ENCODE data around the gene TENT4A. TPM values are rescaled to one million over a fixed set of nuclear protein-coding genes. Genes with fewer than 3 reads are reported as not detected.

The TENT4A gene
- total RNA-seq, 1 experiment from 2014 or later = 39.3 TPM

GRCh38 chr5:6785861-6786180 lies 72.6 kb downstream of the TENT4A start:
- no peak overlapping the region for H3K27ac ChIP-seq (ENCODE audit: low read length)
- H3K27me3 ChIP-seq (ENCODE audit: low read length) = peaks cover 4% of the 10 kb centered on the region; the same call in 1 of the 2 replicates
- H3K4me3 ChIP-seq (ENCODE audit: low read length) = no peak overlapping the region
- H4K20me1 ChIP-seq (ENCODE audit: low read length) = no peaks in the 10 kb centered on the region
- no peaks in the 10 kb centered on the region for H3K36me3 ChIP-seq (ENCODE audit: low read depth, low read length)
- H2AFZ ChIP-seq (ENCODE audit: low read length) = no peak overlapping the region
- no peaks in the 10 kb centered on the region for H3K9me3 ChIP-seq (ENCODE audit: low read length)
- ChIA-PET POLR2A (ENCODE audit: unreplicated experiment) (no interaction called here), CTCF (no interaction called here)
- TF ChIP-seq EZH2 (IDR thresholded peaks at IDR 0.05; ENCODE audit: low read length, unreplicated experiment) (no peak), EZH2phosphoT487 (IDR thresholded peaks at IDR 0.05; ENCODE audit: borderline replicate concordance, low read length) (no peak)
- TF ChIP-seq, protein P1, sequence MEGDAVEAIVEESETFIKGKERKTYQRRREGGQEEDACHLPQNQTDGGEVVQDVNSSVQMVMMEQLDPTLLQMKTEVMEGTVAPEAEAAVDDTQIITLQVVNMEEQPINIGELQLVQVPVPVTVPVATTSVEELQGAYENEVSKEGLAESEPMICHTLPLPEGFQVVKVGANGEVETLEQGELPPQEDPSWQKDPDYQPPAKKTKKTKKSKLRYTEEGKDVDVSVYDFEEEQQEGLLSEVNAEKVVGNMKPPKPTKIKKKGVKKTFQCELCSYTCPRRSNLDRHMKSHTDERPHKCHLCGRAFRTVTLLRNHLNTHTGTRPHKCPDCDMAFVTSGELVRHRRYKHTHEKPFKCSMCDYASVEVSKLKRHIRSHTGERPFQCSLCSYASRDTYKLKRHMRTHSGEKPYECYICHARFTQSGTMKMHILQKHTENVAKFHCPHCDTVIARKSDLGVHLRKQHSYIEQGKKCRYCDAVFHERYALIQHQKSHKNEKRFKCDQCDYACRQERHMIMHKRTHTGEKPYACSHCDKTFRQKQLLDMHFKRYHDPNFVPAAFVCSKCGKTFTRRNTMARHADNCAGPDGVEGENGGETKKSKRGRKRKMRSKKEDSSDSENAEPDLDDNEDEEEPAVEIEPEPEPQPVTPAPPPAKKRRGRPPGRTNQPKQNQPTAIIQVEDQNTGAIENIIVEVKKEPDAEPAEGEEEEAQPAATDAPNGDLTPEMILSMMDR (conservative IDR thresholded peaks at IDR 0.05; ENCODE audit: low read depth, low read length) = no peak
- no peaks in the 10 kb centered on the region for H3K79me2 ChIP-seq (ENCODE audit: low read length)
- no peaks in the 10 kb centered on the region for H3K9me2 ChIP-seq (replicated peaks; ENCODE audit: low read length)
- 0 out of 2 replicates have a peak, but pooled peaks cover 8% of the 10 kb centered on the region for H3K4me1 ChIP-seq (ENCODE audit: insufficient read depth, low read length)
- ATAC-seq (no peak), DNase-seq (no peak)
- intact Hi-C loops (cut with micrococcal nuclease) = no loop called here
- no TSS peak for BruUV-seq (replicated peaks)
- H3K9ac ChIP-seq (ENCODE audit: low read length) = no peak overlapping the region
- H3K4me2 ChIP-seq (ENCODE audit: low read length) = no peak overlapping the region
- no peaks in the 10 kb centered on the region for H3F3A ChIP-seq (ENCODE audit: low read length, unreplicated experiment)

DNA sequence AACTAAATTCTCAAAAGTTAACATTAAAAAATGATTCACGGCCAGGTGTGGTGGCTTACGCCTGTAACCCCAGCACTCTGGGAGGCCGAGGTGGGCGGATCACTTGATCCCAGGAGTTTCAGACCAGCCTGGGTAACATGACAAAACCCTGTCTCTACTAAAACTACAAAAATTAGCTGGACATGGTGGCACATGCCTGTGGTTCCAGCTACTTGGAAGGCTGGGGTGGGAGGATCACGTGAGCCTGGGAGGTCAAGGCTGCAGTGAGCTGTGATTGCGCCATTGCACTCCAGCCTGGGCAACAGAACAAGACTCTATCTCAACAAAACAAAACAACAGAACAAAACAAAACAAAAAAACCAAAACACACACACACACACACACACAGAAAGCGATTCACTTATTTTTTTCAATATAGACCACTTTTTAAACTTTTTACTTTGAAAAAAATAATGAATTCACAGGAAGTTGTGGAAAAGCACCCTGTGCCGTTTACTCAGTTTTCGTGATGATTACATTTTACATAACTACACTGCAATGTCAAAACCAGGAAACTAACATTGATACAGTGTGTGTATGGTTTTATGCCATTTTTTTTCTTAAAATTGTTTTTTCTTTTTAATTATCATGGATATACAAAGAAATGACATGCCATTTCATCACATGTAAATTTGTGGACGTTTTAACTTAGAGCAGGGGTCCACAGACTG lies 73.7 kb downstream of the TENT4A start:
- ATAC-seq (no peak), DNase-seq (no peak)
- no peak overlapping the region for H3K4me2 ChIP-seq (ENCODE audit: low read length)
- 0 out of 2 replicates have a peak, but pooled peaks cover under 1% of the 10 kb centered on the region for H3K4me1 ChIP-seq (ENCODE audit: insufficient read depth, low read length)
- no peaks in the 10 kb centered on the region for H3F3A ChIP-seq (ENCODE audit: low read length, unreplicated experiment)
- TF ChIP-seq EZH2 (IDR thresholded peaks at IDR 0.05; ENCODE audit: low read length, unreplicated experiment) (no peak), EZH2phosphoT487 (IDR thresholded peaks at IDR 0.05; ENCODE audit: borderline replicate concordance, low read length) (no peak)
- TF ChIP-seq, protein P1 (conservative IDR thresholded peaks at IDR 0.05; ENCODE audit: low read depth, low read length) = no peak
- no peak overlapping the region for H3K27ac ChIP-seq (ENCODE audit: low read length)
- no peaks in the 10 kb centered on the region for H3K79me2 ChIP-seq (ENCODE audit: low read length)
- no peak overlapping the region for H3K9ac ChIP-seq (ENCODE audit: low read length)
- no peaks in the 10 kb centered on the region for H3K36me3 ChIP-seq (ENCODE audit: low read depth, low read length)
- no peaks in the 10 kb centered on the region for H4K20me1 ChIP-seq (ENCODE audit: low read length)
- H3K9me2 ChIP-seq (replicated peaks; ENCODE audit: low read length) = no peaks in the 10 kb centered on the region
- no TSS peak for BruUV-seq (replicated peaks)
- H2AFZ ChIP-seq (ENCODE audit: low read length) = no peak overlapping the region
- CTCF ChIA-PET = no interaction called here
- no peaks in the 10 kb centered on the region for H3K9me3 ChIP-seq (ENCODE audit: low read length)
- H3K4me3 ChIP-seq (ENCODE audit: low read length) = no peak overlapping the region
- POLR2A ChIA-PET (ENCODE audit: unreplicated experiment) = no interaction called here
- intact Hi-C loops (cut with micrococcal nuclease) = no loop called here
- H3K27me3 ChIP-seq (ENCODE audit: low read length) = peaks cover 15% of the 10 kb centered on the region

- H3K9ac ChIP-seq (ENCODE audit: low read length) = no peak overlapping the region
- no peaks in the 10 kb centered on the region for H3F3A ChIP-seq (ENCODE audit: low read length, unreplicated experiment)
- H2AFZ ChIP-seq (ENCODE audit: low read length) = no peak overlapping the region
- TF ChIP-seq, protein P1 (conservative IDR thresholded peaks at IDR 0.05; ENCODE audit: low read depth, low read length) = no peak
- TF ChIP-seq EZH2 (IDR thresholded peaks at IDR 0.05; ENCODE audit: low read length, unreplicated experiment) (no peak), EZH2phosphoT487 (IDR thresholded peaks at IDR 0.05; ENCODE audit: borderline replicate concordance, low read length) (no peak)
- ChIA-PET CTCF (no interaction called here), POLR2A (ENCODE audit: unreplicated experiment) (no interaction called here)
- H3K36me3 ChIP-seq (ENCODE audit: low read depth, low read length) = no peaks in the 10 kb centered on the region
- H3K27ac ChIP-seq (ENCODE audit: low read length) = no peak overlapping the region
- H3K9me2 ChIP-seq (replicated peaks; ENCODE audit: low read length) = no peaks in the 10 kb centered on the region
- no peaks in the 10 kb centered on the region for H3K4me1 ChIP-seq (ENCODE audit: insufficient read depth, low read length)
- no peaks in the 10 kb centered on the region for H3K79me2 ChIP-seq (ENCODE audit: low read length)
- H3K4me3 ChIP-seq (ENCODE audit: low read length) = no peak overlapping the region
- H3K27me3 ChIP-seq (ENCODE audit: low read length) = peaks cover 25% of the 10 kb centered on the region
- BruUV-seq (replicated peaks) = no TSS peak
- no peak overlapping the region for H3K4me2 ChIP-seq (ENCODE audit: low read length)
- no peaks in the 10 kb centered on the region for H4K20me1 ChIP-seq (ENCODE audit: low read length)
- no peak for ATAC-seq
- DNase-seq = no peak
- no peaks in the 10 kb centered on the region for H3K9me3 ChIP-seq (ENCODE audit: low read length)
- intact Hi-C loops (cut with micrococcal nuclease) = no loop called here
Observed at GRCh38 chr5:6787941-6788340, 74.7 kb downstream of the TENT4A start.

Measured in PC-3 (cell line).